A673 (cell line): ENCODE results near the gene ENO3.

ENCODE experiments used
- CTCF ChIP-seq: fragments of 300-800, 200-600 bp; sonication (generic); conservative IDR thresholded peaks from 2 replicates; pipeline ENCODE4 v1.5.1; 2017; ENCODE audit warnings: low read depth, mild to moderate bottlenecking, antibody characterized with exemption, low read length, moderate library complexity, mixed read lengths
- EZH2 ChIP-seq: fragments of 200-600 bp; sonication (generic); IDR thresholded peaks from 2 replicates; pipeline ENCODE4 v1.6.1; 2017; ENCODE audit warnings: borderline replicate concordance, low read depth, mild to moderate bottlenecking, mixed read lengths, antibody characterized with exemption, low read length; ENCODE audit not compliant: poor library complexity, severe bottlenecking

GRCh38 chr17:4944554-4945175 is 6.3 kb upstream of the ENO3 start:
- TF ChIP-seq CTCF (no peak), EZH2 (no peak)
